Neural cell (in vitro differentiated cells): Measurements from ENCODE around the gene TRIO. TPM values are rescaled to one million over a fixed set of nuclear protein-coding genes. Genes with fewer than 3 reads are reported as not detected.

Experiments used
- H2AFZ ChIP-seq: fragments of 200-600, 300-800 bp; sonication (generic), shearing (Covaris generic); 2 replicates; pipeline ENCODE4 v1.6.0; 2014; ENCODE audit warnings: low read depth, mild to moderate bottlenecking, antibody characterized with exemption, low read length, moderate library complexity
- H3F3A ChIP-seq: fragments of 200-600 bp; shearing (Covaris generic); 2 replicates; pipeline ENCODE4 v1.6.1; 2016; ENCODE audit warnings: mild to moderate bottlenecking, moderate library complexity, mixed read lengths, antibody characterized with exemption, low read length; ENCODE audit not compliant: insufficient read depth, poor library complexity, severe bottlenecking
- H3K27ac ChIP-seq: fragments of 200-600, 300-800 bp; sonication (generic), shearing (Covaris generic); 2 replicates; pipeline ENCODE4 v1.5.1; 2014; ENCODE audit warnings: mild to moderate bottlenecking, low read length, moderate library complexity
- H3K27me3 ChIP-seq: fragments of 300-800, 200-600 bp; sonication (generic), shearing (Covaris generic); 2 replicates; pipeline ENCODE4 v1.6.0; 2014; ENCODE audit warnings: mild to moderate bottlenecking, low read depth, low read length, moderate library complexity; ENCODE audit not compliant: insufficient read depth
- H3K36me3 ChIP-seq: fragments of 300-800, 200-600 bp; sonication (generic), shearing (Covaris generic); 2 replicates; pipeline ENCODE4 v1.5.1; 2014; ENCODE audit warnings: mild to moderate bottlenecking, antibody characterized with exemption, low read length, moderate library complexity; ENCODE audit not compliant: insufficient read depth
- H3K4me2 ChIP-seq: fragments of 300-800, 200-600 bp; sonication (generic), shearing (Covaris generic); 2 replicates; pipeline ENCODE4 v1.6.0; 2014; ENCODE audit warnings: mild to moderate bottlenecking, low read length
- H3K4me3 ChIP-seq: fragments of 300-800, 200-600 bp; sonication (generic), shearing (Covaris generic); 2 replicates; pipeline ENCODE4 v1.5.1; 2014; ENCODE audit warnings: mild to moderate bottlenecking, low read length, moderate library complexity
- H3K79me2 ChIP-seq: fragments of 200-600 bp; shearing (Covaris generic); replicated peaks from 2 replicates; pipeline ENCODE4 v1.6.0; 2014; ENCODE audit warnings: mild to moderate bottlenecking, low read length, moderate library complexity; ENCODE audit not compliant: insufficient read depth
- H3K9ac ChIP-seq: fragments of 300-800, 200-600 bp; sonication (generic), shearing (Covaris generic); 2 replicates; pipeline ENCODE4 v1.6.1; 2016; ENCODE audit warnings: mild to moderate bottlenecking, low read length, mixed read lengths
- H3K9me2 ChIP-seq: fragments of 200-600 bp; shearing (Covaris generic); 2 replicates; pipeline ENCODE4 v1.6.1; 2016; ENCODE audit warnings: mild to moderate bottlenecking, low read length, mixed read lengths; ENCODE audit not compliant: insufficient read depth
- H3K9me3 ChIP-seq: fragments of 200-600, 300-800 bp; sonication (generic), shearing (Covaris generic); 2 replicates; pipeline ENCODE4 v1.6.1; 2016; ENCODE audit warnings: mild to moderate bottlenecking, mixed run types, low read length, moderate library complexity, mixed read lengths
- H4K20me1 ChIP-seq: fragments of 200-600 bp; shearing (Covaris generic); 2 replicates; pipeline ENCODE4 v1.6.1; 2016; ENCODE audit warnings: mild to moderate bottlenecking, mixed run types; ENCODE audit not compliant: insufficient read depth
- CTCF ChIP-seq: fragments of 450-650 bp; IDR thresholded peaks from 2 replicates; pipeline ENCODE4 v1.5.1; 2014; ENCODE audit warnings: antibody characterized with exemption, mild to moderate bottlenecking, moderate library complexity; ENCODE audit not compliant: poor library complexity, severe bottlenecking
- EP300 ChIP-seq: fragments of 450-650 bp; conservative IDR thresholded peaks from 2 replicates; pipeline ENCODE4 v1.6.1; 2014; ENCODE audit warnings: antibody characterized with exemption, mild to moderate bottlenecking, moderate library complexity; ENCODE audit not compliant: poor library complexity, severe bottlenecking
- EZH2 ChIP-seq: fragments of 200-600, 300-800 bp; shearing (Covaris generic), sonication (generic); IDR thresholded peaks from 2 replicates; pipeline ENCODE4 v1.6.1; 2014; ENCODE audit warnings: antibody characterized with exemption, low read length, borderline replicate concordance, mild to moderate bottlenecking; ENCODE audit not compliant: insufficient read depth, poor library complexity, severe bottlenecking
- MXI1 ChIP-seq: fragments of 450-650 bp; conservative IDR thresholded peaks from 2 replicates; pipeline ENCODE4 v1.6.1; 2014; ENCODE audit warnings: antibody characterized with exemption, mild to moderate bottlenecking; ENCODE audit not compliant: poor library complexity, severe bottlenecking
- POLR2AphosphoS5 ChIP-seq: IDR thresholded peaks from 2 replicates; pipeline ENCODE4 v1.6.1; 2012
- RAD21 ChIP-seq: fragments of 450-650 bp; conservative IDR thresholded peaks from 2 replicates; pipeline ENCODE4 v1.6.1; 2014; ENCODE audit warnings: antibody characterized with exemption, mild to moderate bottlenecking, moderate library complexity
- REST ChIP-seq: IDR thresholded peaks from 2 replicates; pipeline ENCODE4 v1.6.1; 2012; ENCODE audit warnings: borderline replicate concordance
- SMC3 ChIP-seq: fragments of 450-650 bp; conservative IDR thresholded peaks from 2 replicates; pipeline ENCODE4 v1.6.1; 2014; ENCODE audit warnings: antibody characterized with exemption, mild to moderate bottlenecking, moderate library complexity; ENCODE audit not compliant: poor library complexity
- TAF1 ChIP-seq: IDR thresholded peaks from 2 replicates; pipeline ENCODE4 v1.6.1; 2012; ENCODE audit warnings: low read depth
- polyA plus RNA-seq: library from polyadenylated mRNA; depleted of rRNA; stranded (reverse); fragments of >200 nt; gene quantifications from 2 replicates; pipeline ENCODE4 v1.2.3, GENCODE V29; 2014

Gene TRIO
- polyA plus RNA-seq, 1 donor from 2014 or later = 168 TPM

GRCh38 chr5:14503017-14503680 lies 360.0 kb downstream of the TRIO start:
- no peaks in the 10 kb centered on the region for H3F3A ChIP-seq
- peaks cover 6% of the 10 kb centered on the region for H3K36me3 ChIP-seq
- no peak overlapping the region for H2AFZ ChIP-seq
- H3K9ac ChIP-seq = no peak overlapping the region
- no peak overlapping the region for H3K4me2 ChIP-seq
- H3K27me3 ChIP-seq = no peaks in the 10 kb centered on the region
- H3K79me2 ChIP-seq = no peaks in the 10 kb centered on the region
- H3K9me2 ChIP-seq = no peaks in the 10 kb centered on the region
- no peaks in the 10 kb centered on the region for H3K9me3 ChIP-seq
- no peak overlapping the region for H3K4me3 ChIP-seq
- no peaks in the 10 kb centered on the region for H4K20me1 ChIP-seq
- no peak overlapping the region for H3K27ac ChIP-seq
- TF ChIP-seq POLR2AphosphoS5 (no peak), EZH2 (no peak)

GRCh38 chr5:14503681-14504331 lies 360.7 kb downstream of the TRIO start:
- H3K4me2 ChIP-seq = no peak overlapping the region
- no peaks in the 10 kb centered on the region for H3F3A ChIP-seq
- no peaks in the 10 kb centered on the region for H3K27me3 ChIP-seq
- H3K27ac ChIP-seq = no peak overlapping the region
- H3K79me2 ChIP-seq = no peaks in the 10 kb centered on the region
- peaks cover 12% of the 10 kb centered on the region for H3K36me3 ChIP-seq
- H3K9ac ChIP-seq = no peak overlapping the region
- no peaks in the 10 kb centered on the region for H3K9me2 ChIP-seq
- no peaks in the 10 kb centered on the region for H3K9me3 ChIP-seq
- no peak overlapping the region for H2AFZ ChIP-seq
- TF ChIP-seq SMC3 = no peak
- no peak for TF ChIP-seq POLR2AphosphoS5
- TF ChIP-seq CTCF = no peak
- TF ChIP-seq MXI1 = no peak
- TF ChIP-seq EZH2 = no peak
- H3K4me3 ChIP-seq = no peak overlapping the region
- H4K20me1 ChIP-seq = no peaks in the 10 kb centered on the region

GRCh38 chr5:14504332-14504727 lies 361.2 kb downstream of the TRIO start:
- Histone ChIP-seq H3K4me2 (no peak overlapping the region), H3K36me3 (peaks cover 12% of the 10 kb centered on the region), H4K20me1 (no peaks in the 10 kb centered on the region), H3K27ac (no peak overlapping the region), H3K9ac (no peak overlapping the region), H3F3A (no peaks in the 10 kb centered on the region), H3K27me3 (no peaks in the 10 kb centered on the region), H3K4me3 (no peak overlapping the region), H3K9me2 (no peaks in the 10 kb centered on the region), H3K79me2 (no peaks in the 10 kb centered on the region), H2AFZ (no peak overlapping the region), H3K9me3 (no peaks in the 10 kb centered on the region)
- no peak for TF ChIP-seq MXI1
- TF ChIP-seq EZH2 = no peak
- no peak for TF ChIP-seq REST
- no peak for TF ChIP-seq SMC3
- no peak for TF ChIP-seq TAF1
- no peak for TF ChIP-seq POLR2AphosphoS5
- no peak for TF ChIP-seq CTCF
- TF ChIP-seq RAD21 = no peak
- TF ChIP-seq EP300 = no peak
